Esophagus squamous epithelium (tissue), 5 donors: ENCODE data around the gene TTC36. TPM values are rescaled to one million over a fixed set of nuclear protein-coding genes. Genes with fewer than 3 reads are reported as not detected.

Experiments
- DNase-seq: peaks from one replicate; lab custom pipeline; 2025; lab: John Stamatoyannopoulos, UW
- H3K27ac ChIP-seq, 4 donors: fragments of 200-600 bp; sonication (generic); one replicate each; pipeline ENCODE4 v1.5.1; 2016 to 2019; ENCODE audit warnings: mild to moderate bottlenecking in 1 of 4
- H3K27me3 ChIP-seq, 4 donors: fragments of 200-600 bp; sonication (generic); 1 replicate in 3 of 4; 2 replicates in 1 of 4; pipeline versions ENCODE4 v1.5.1 to v1.6.0; 2017 to 2021; ENCODE audit warnings: antibody characterized with exemption in 1 of 4
- H3K36me3 ChIP-seq, 3 donors: fragments of 200-600 bp; sonication (generic); one replicate each; pipeline ENCODE4 v1.5.1; 2016 to 2019
- H3K4me1 ChIP-seq, 3 donors: fragments of 200-600 bp; sonication (generic); one replicate each; pipeline ENCODE4 v1.5.1; 2017 to 2019
- H3K4me3 ChIP-seq, 4 donors: fragments of 200-600 bp; sonication (generic); 1 replicate in 3 of 4; 2 replicates in 1 of 4; pipeline ENCODE4 v1.5.1; 2016 to 2019; ENCODE audit warnings: mild to moderate bottlenecking in 2 of 4, moderate library complexity in 1 of 4
- H3K9me3 ChIP-seq, 3 donors: fragments of 200-600 bp; sonication (generic); one replicate each; pipeline ENCODE4 v1.5.1; 2016 to 2019
- CTCF ChIP-seq, 6 experiments: fragments of 450-650 bp in 4 of 6; fragments of 200-600 bp in 2 of 6; sonication (generic) in 2 of 6; IDR thresholded peaks; one replicate each; pipeline ENCODE4 v1.5.1; 2016 to 2019; ENCODE audit warnings: antibody characterized with exemption in 6 of 6, mild to moderate bottlenecking in 4 of 6, moderate library complexity in 4 of 6
- POLR2A ChIP-seq, 4 donors: fragments of 450-650 bp; IDR thresholded peaks; one replicate each; pipeline ENCODE4 v1.6.1; 2017; ENCODE audit warnings: antibody characterized with exemption in 4 of 4, mild to moderate bottlenecking in 4 of 4, moderate library complexity in 3 of 4
- WGBS, 2 donors: methylation state at CpG; one replicate each; pipeline ENCODE4 v1.1.5; 2018; 5-methylcytosine and 5-hydroxymethylcytosine counted together
- intact Hi-C: fragments of 100-400 bp; cut with DNase I; formaldehyde crosslinking; loops from one replicate; pipeline ENCODE4 v1.15.0; 2022
- total RNA-seq, 4 donors: library from RNA; depleted of rRNA; stranded (reverse); fragments of >200 nt; gene quantifications; one replicate each; pipeline ENCODE4 v1.1.0, GENCODE V29; 2016
- donor health status: DM: yes; HTN: yes; CAD: no.

The TTC36 gene
- total RNA-seq, 4 donors from 2014 or later: 0.38 to 0.47 TPM; not detected in 2

GRCh38 chr11:118533769-118534729 lies 6.8 kb downstream of the TTC36 start:
- H3K27ac ChIP-seq: no peak overlapping the region
- H3K9me3 ChIP-seq: no peaks in the 10 kb centered on the region
- no peak overlapping the region for H3K4me3 ChIP-seq
- no peaks in the 10 kb centered on the region for H3K27me3 ChIP-seq
- peaks cover 0 to 37% (median 23%) of the 10 kb centered on the region in 3 donors for H3K4me1 ChIP-seq
- H3K36me3 ChIP-seq: peaks cover 0 to 13% (median 0%) of the 10 kb centered on the region in 3 donors
- 67 to 91% methylated on average over 6 to 15 of the region's 27 CpGs for WGBS, 2 donors
- intact Hi-C loops: no loop called here
- no peak for TF ChIP-seq POLR2A (IDR thresholded peaks at IDR 0.05)
- TF ChIP-seq CTCF (IDR thresholded peaks at IDR 0.05): no peak
- no peak for DNase-seq

GRCh38 chr11:118535261-118535660 lies 8.0 kb downstream of the TTC36 start:
- H3K4me1 ChIP-seq: peaks cover 0 to 24% (median 11%) of the 10 kb centered on the region in 3 donors
- 81 to 87% methylated on average over 9 of the region's 9 CpGs for WGBS, 2 donors
- intact Hi-C loops: no loop called here
- TF ChIP-seq POLR2A (IDR thresholded peaks at IDR 0.05) (no peak), CTCF (IDR thresholded peaks at IDR 0.05) (no peak)
- DNase-seq: no peak
- H3K36me3 ChIP-seq: peaks cover 0 to 13% (median 0%) of the 10 kb centered on the region in 3 donors
- H3K9me3 ChIP-seq: no peaks in the 10 kb centered on the region
- no peak overlapping the region for H3K27ac ChIP-seq
- no peak overlapping the region for H3K4me3 ChIP-seq
- H3K27me3 ChIP-seq: no peaks in the 10 kb centered on the region

GRCh38 chr11:118536726-118537125 lies 9.5 kb downstream of the TTC36 start:
- Histone ChIP-seq H3K4me3 (no peak overlapping the region), H3K27me3 (no peaks in the 10 kb centered on the region), H3K4me1 (peaks cover 0 to 11% (median 6%) of the 10 kb centered on the region in 3 donors), H3K27ac (no peak overlapping the region), H3K36me3 (peaks cover 0 to 20% (median 0%) of the 10 kb centered on the region in 3 donors), H3K9me3 (no peaks in the 10 kb centered on the region)
- DNase-seq: no peak
- 75 to 89% methylated on average over 2 to 5 of the region's 5 CpGs for WGBS, 2 donors
- TF ChIP-seq POLR2A (IDR thresholded peaks at IDR 0.05) (no peak), CTCF (IDR thresholded peaks at IDR 0.05) (no peak)
- intact Hi-C loops: no loop called here

- no peaks in the 10 kb centered on the region for H3K27me3 ChIP-seq
- peaks cover 0 to 28% (median 0%) of the 10 kb centered on the region in 3 donors for H3K36me3 ChIP-seq
- DNase-seq: no peak
- H3K4me3 ChIP-seq: no peak overlapping the region
- no peaks in the 10 kb centered on the region for H3K9me3 ChIP-seq
- H3K4me1 ChIP-seq: peaks cover 0 to 5% (median 0%) of the 10 kb centered on the region in 3 donors
- WGBS, 2 donors: 58 to 65% methylated on average over 6 of the region's 6 CpGs
- TF ChIP-seq POLR2A (IDR thresholded peaks at IDR 0.05): no peak
- TF ChIP-seq CTCF (IDR thresholded peaks at IDR 0.05): no peak
- no peak overlapping the region for H3K27ac ChIP-seq
- intact Hi-C loops: no loop called here
Observed at GRCh38 chr11:118537409-118537980, 10.2 kb downstream of the TTC36 start.
